Activated naive CD8-positive, alpha-beta T cell treated with anti-CD3 and anti-CD28 coated beads for 36 hours (primary cell): Measurements from ENCODE around the gene SNAI3. TPM values are rescaled to one million over a fixed set of nuclear protein-coding genes. Genes with fewer than 3 reads are reported as not detected.

ENCODE experiments used
- DNase-seq: peaks from one replicate; pipeline ENCODE4 v3.0.0; 2021
- H3K27ac Mint-ChIP-seq: one replicate; pipeline ENCODE4 v1.8.0; 2022; ENCODE audit warnings: mild to moderate bottlenecking, moderate library complexity, mixed read lengths
- H3K27me3 Mint-ChIP-seq: one replicate; pipeline ENCODE4 v1.8.0; 2022; ENCODE audit warnings: mild to moderate bottlenecking, mixed read lengths
- H3K36me3 Mint-ChIP-seq: one replicate; pipeline ENCODE4 v1.8.0; 2021; ENCODE audit warnings: mild to moderate bottlenecking, mixed read lengths
- H3K4me1 Mint-ChIP-seq: one replicate; pipeline ENCODE4 v1.8.0; 2021; ENCODE audit warnings: mixed read lengths
- H3K4me3 Mint-ChIP-seq: one replicate; pipeline ENCODE4 v1.8.0; 2022; ENCODE audit warnings: mild to moderate bottlenecking, moderate library complexity, mixed read lengths
- H3K9me3 Mint-ChIP-seq: one replicate; pipeline ENCODE4 v1.8.0; 2022; ENCODE audit warnings: mixed read lengths
- total RNA-seq, 2 experiments: library from RNA; stranded (reverse); gene quantifications; one replicate each; pipeline ENCODE4 v1.2.3, GENCODE V29; 2021

The SNAI3 gene
- total RNA-seq, 2 experiments from 2014 or later, result 2.0 to 2.2 TPM

GRCh38 chr16:88650749-88651275 is 35.5 kb downstream of the SNAI3 start, which contains the start of gene CYBA:
CYBA (minus strand) TSS chr16:88651053; CDS start chr16:88651013, 40 bp downstream.
- DNase-seq, result peak; percentile 95
- no peaks in the 10 kb centered on the region for H3K27me3 Mint-ChIP-seq
- peaks cover 6% of the 10 kb centered on the region for H3K36me3 Mint-ChIP-seq
- H3K9me3 Mint-ChIP-seq, result no peaks in the 10 kb centered on the region
- H3K4me1 Mint-ChIP-seq, result peaks cover 13% of the 10 kb centered on the region
- H3K4me3 Mint-ChIP-seq, result peak within 1 kb of the TSS; percentile 90
- H3K27ac Mint-ChIP-seq, result peak within 1 kb of the TSS; percentile 95

GRCh38 chr16:88649924-88650748 is 36.2 kb downstream of the SNAI3 start:
- H3K27me3 Mint-ChIP-seq, result no peaks in the 10 kb centered on the region
- peak overlapping the region; percentile 84 for H3K27ac Mint-ChIP-seq
- H3K9me3 Mint-ChIP-seq, result no peaks in the 10 kb centered on the region
- peaks cover 6% of the 10 kb centered on the region for H3K36me3 Mint-ChIP-seq
- DNase-seq, result peak; percentile 46
- peak overlapping the region; percentile 90 for H3K4me3 Mint-ChIP-seq
- peaks cover 13% of the 10 kb centered on the region for H3K4me1 Mint-ChIP-seq

- no peaks in the 10 kb centered on the region for H3K9me3 Mint-ChIP-seq
- peaks cover 15% of the 10 kb centered on the region for H3K4me1 Mint-ChIP-seq
- peak overlapping the region; percentile 72 for H3K27ac Mint-ChIP-seq
- H3K27me3 Mint-ChIP-seq, result no peaks in the 10 kb centered on the region
- DNase-seq, result no peak
- peaks cover 7% of the 10 kb centered on the region for H3K36me3 Mint-ChIP-seq
- peak overlapping the region; percentile 90 for H3K4me3 Mint-ChIP-seq
Measured at GRCh38 chr16:88649195-88649923, 36.9 kb downstream of the SNAI3 start.

DNA sequence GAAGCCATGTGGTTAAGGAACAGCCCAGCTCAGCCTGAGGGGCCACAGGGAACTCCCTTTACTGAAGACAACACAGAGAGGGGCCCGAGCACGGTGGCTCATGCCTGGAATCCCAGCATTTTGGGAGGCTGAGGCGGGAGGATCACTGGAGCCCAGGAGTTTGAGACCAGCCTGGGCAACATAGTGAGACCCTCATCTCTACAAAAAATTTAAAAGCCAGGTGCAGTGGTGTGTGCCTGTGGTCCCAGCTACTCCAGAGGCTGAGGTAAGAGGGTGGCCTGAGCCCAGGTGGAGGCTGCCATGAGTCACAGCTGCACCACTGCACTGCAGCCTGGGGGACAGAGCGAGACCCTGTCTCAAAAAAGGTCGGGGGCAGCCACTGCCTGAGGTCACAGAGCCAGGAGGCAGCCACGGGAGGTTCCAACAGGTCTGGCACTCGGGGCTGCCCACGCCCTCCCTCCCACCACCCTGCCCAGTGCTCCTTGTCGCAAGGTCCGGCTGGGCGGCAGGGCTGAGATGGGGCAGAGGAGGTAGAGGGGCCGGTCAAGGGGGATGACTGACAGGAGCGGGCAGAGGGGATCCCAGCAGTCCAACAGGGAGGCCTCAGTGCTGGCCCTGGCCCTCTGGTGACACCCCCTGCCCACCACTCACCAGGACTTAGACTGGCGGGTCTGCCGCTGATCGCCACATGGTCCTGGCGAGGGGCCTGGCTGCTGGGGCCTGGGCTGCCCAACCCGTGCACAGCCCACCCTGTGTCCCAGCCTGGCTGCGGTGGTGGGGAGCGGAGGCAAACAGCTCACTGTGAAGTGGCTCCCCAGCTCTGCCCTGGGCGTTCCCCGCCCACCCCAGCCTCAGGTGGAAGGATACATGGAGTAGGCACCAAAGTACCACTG is 38.9 kb downstream of the SNAI3 start:
- Mint-ChIP-seq H3K9me3 (no peaks in the 10 kb centered on the region), H3K27ac (no peak overlapping the region), H3K4me3 (no peak overlapping the region), H3K27me3 (no peaks in the 10 kb centered on the region), H3K36me3 (peaks cover 14% of the 10 kb centered on the region), H3K4me1 (peaks cover 16% of the 10 kb centered on the region)
- DNase-seq, result no peak

- H3K4me3 Mint-ChIP-seq, result no peak overlapping the region
- H3K4me1 Mint-ChIP-seq, result peaks cover 14% of the 10 kb centered on the region
- peaks cover 17% of the 10 kb centered on the region for H3K36me3 Mint-ChIP-seq
- no peak for DNase-seq
- H3K27me3 Mint-ChIP-seq, result no peaks in the 10 kb centered on the region
- H3K9me3 Mint-ChIP-seq, result no peaks in the 10 kb centered on the region
- no peak overlapping the region for H3K27ac Mint-ChIP-seq
Measured at GRCh38 chr16:88646345-88647034, 39.8 kb downstream of the SNAI3 start.

GRCh38 chr16:88645941-88646340 is 40.4 kb downstream of the SNAI3 start:
- Mint-ChIP-seq H3K4me1 (peaks cover 9% of the 10 kb centered on the region), H3K9me3 (no peaks in the 10 kb centered on the region), H3K27me3 (no peaks in the 10 kb centered on the region), H3K4me3 (no peak overlapping the region), H3K27ac (no peak overlapping the region), H3K36me3 (peaks cover 17% of the 10 kb centered on the region)
- no peak for DNase-seq

GRCh38 chr16:88645455-88645854 is 40.9 kb downstream of the SNAI3 start:
- peaks cover 9% of the 10 kb centered on the region for H3K4me1 Mint-ChIP-seq
- no peak overlapping the region for H3K4me3 Mint-ChIP-seq
- H3K27ac Mint-ChIP-seq, result no peak overlapping the region
- H3K9me3 Mint-ChIP-seq, result no peaks in the 10 kb centered on the region
- H3K36me3 Mint-ChIP-seq, result peaks cover 16% of the 10 kb centered on the region
- H3K27me3 Mint-ChIP-seq, result peaks cover 2% of the 10 kb centered on the region
- no peak for DNase-seq

DNA sequence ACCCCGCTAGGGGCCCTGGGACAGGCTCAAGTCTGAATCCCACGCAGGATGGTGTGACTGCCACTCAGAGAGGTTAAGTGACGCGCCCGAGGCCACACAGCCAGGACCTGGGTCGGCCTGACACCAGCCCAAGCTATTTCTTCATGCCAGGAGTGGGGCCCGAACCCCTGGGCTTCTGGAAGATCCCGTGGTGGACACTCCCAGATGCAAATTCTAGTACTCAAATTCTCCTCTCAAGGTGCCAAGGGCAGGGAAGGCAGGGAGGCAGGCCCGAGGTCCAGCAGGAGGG is 42.7 kb downstream of the SNAI3 start:
- Mint-ChIP-seq H3K4me3 (no peak overlapping the region), H3K36me3 (peaks cover 11% of the 10 kb centered on the region), H3K4me1 (peaks cover 13% of the 10 kb centered on the region), H3K9me3 (no peaks in the 10 kb centered on the region), H3K27ac (no peak overlapping the region), H3K27me3 (peaks cover 13% of the 10 kb centered on the region)
- DNase-seq, result no peak

GRCh38 chr16:88642881-88643643 is 43.2 kb downstream of the SNAI3 start:
- H3K27me3 Mint-ChIP-seq, result peaks cover 18% of the 10 kb centered on the region
- no peaks in the 10 kb centered on the region for H3K9me3 Mint-ChIP-seq
- peaks cover 17% of the 10 kb centered on the region for H3K4me1 Mint-ChIP-seq
- H3K27ac Mint-ChIP-seq, result no peak overlapping the region
- peaks cover 11% of the 10 kb centered on the region for H3K36me3 Mint-ChIP-seq
- DNase-seq, result no peak
- no peak overlapping the region for H3K4me3 Mint-ChIP-seq

- no peak overlapping the region for H3K27ac Mint-ChIP-seq
- peaks cover 33% of the 10 kb centered on the region for H3K27me3 Mint-ChIP-seq
- peaks cover 15% of the 10 kb centered on the region for H3K36me3 Mint-ChIP-seq
- peaks cover 32% of the 10 kb centered on the region for H3K4me1 Mint-ChIP-seq
- peaks cover 2% of the 10 kb centered on the region for H3K9me3 Mint-ChIP-seq
- DNase-seq, result no peak
- H3K4me3 Mint-ChIP-seq, result no peak overlapping the region
Measured at GRCh38 chr16:88640498-88641247, 45.6 kb downstream of the SNAI3 start.

GRCh38 chr16:88640039-88640495 is 46.2 kb downstream of the SNAI3 start:
- peaks cover 15% of the 10 kb centered on the region for H3K36me3 Mint-ChIP-seq
- H3K4me1 Mint-ChIP-seq, result peaks cover 35% of the 10 kb centered on the region
- H3K9me3 Mint-ChIP-seq, result peaks cover 2% of the 10 kb centered on the region
- H3K27ac Mint-ChIP-seq, result no peak overlapping the region
- H3K4me3 Mint-ChIP-seq, result no peak overlapping the region
- no peak for DNase-seq
- peaks cover 33% of the 10 kb centered on the region for H3K27me3 Mint-ChIP-seq

GRCh38 chr16:88639231-88640038 is 46.9 kb downstream of the SNAI3 start:
- Mint-ChIP-seq H3K4me3 (no peak overlapping the region), H3K27me3 (peaks cover 33% of the 10 kb centered on the region), H3K27ac (no peak overlapping the region), H3K36me3 (peaks cover 15% of the 10 kb centered on the region), H3K9me3 (peaks cover 2% of the 10 kb centered on the region), H3K4me1 (peaks cover 34% of the 10 kb centered on the region)
- no peak for DNase-seq
